ES-I3 (cell line): ENCODE measurements around the gene SMTNL2.
"Not testable (repeated sequence)": the region's sequence is repeated elsewhere in the genome, so short reads cannot be mapped to it uniquely, and the experiment has no call there.

ENCODE experiments used
- H3K36me3 ChIP-seq: 2 replicates; pipeline ENCODE4 v1.6.1; 2013; ENCODE audit warnings: mild to moderate bottlenecking, low read length, control low read depth, moderate library complexity; ENCODE audit not compliant: insufficient read depth
- H3K4me1 ChIP-seq: 2 replicates; pipeline ENCODE4 v1.6.1; 2013; ENCODE audit warnings: mild to moderate bottlenecking, control low read depth, low read length; ENCODE audit not compliant: insufficient read depth
- H3K9ac ChIP-seq: 2 replicates; pipeline ENCODE4 v1.6.1; 2013; ENCODE audit warnings: low read depth, mild to moderate bottlenecking, low read length, moderate library complexity
- H3K9me3 ChIP-seq: 2 replicates; pipeline ENCODE4 v1.6.1; 2013; ENCODE audit warnings: mild to moderate bottlenecking, low read length, moderate library complexity; ENCODE audit not compliant: control insufficient read depth, insufficient read depth

SMTNL2 gene

GRCh38 chr17:4624451-4624911 lies 40.2 kb downstream of the SMTNL2 start:
- H3K9me3 ChIP-seq, H3K36me3 ChIP-seq, H3K9ac ChIP-seq, H3K4me1 ChIP-seq: not testable (repeated sequence)

GRCh38 chr17:4625181-4625617 lies 40.9 kb downstream of the SMTNL2 start:
- Histone ChIP-seq H3K9me3 (no peaks in the 10 kb centered on the region), H3K36me3 (no peaks in the 10 kb centered on the region), H3K4me1 (no peaks in the 10 kb centered on the region), H3K9ac (no peak overlapping the region)

GRCh38 chr17:4626734-4627256 lies 42.5 kb downstream of the SMTNL2 start:
- Histone ChIP-seq H3K9me3 (no peaks in the 10 kb centered on the region), H3K4me1 (peaks cover 4% of the 10 kb centered on the region), H3K36me3 (no peaks in the 10 kb centered on the region), H3K9ac (no peak overlapping the region)

- Histone ChIP-seq H3K9ac (no peak overlapping the region), H3K4me1 (peaks cover 28% of the 10 kb centered on the region), H3K36me3 (no peaks in the 10 kb centered on the region), H3K9me3 (no peaks in the 10 kb centered on the region)
Observed at GRCh38 chr17:4631431-4631830, 47.1 kb downstream of the SMTNL2 start.

- Histone ChIP-seq H3K36me3 (no peaks in the 10 kb centered on the region), H3K9ac (no peak overlapping the region), H3K9me3 (no peaks in the 10 kb centered on the region), H3K4me1 (peaks cover 28% of the 10 kb centered on the region)
Observed at GRCh38 chr17:4631836-4632580, 47.7 kb downstream of the SMTNL2 start.

GRCh38 chr17:4632581-4632920 lies 48.2 kb downstream of the SMTNL2 start:
- Histone ChIP-seq H3K9ac (no peak overlapping the region), H3K4me1 (peaks cover 28% of the 10 kb centered on the region), H3K9me3 (no peaks in the 10 kb centered on the region), H3K36me3 (no peaks in the 10 kb centered on the region)

GRCh38 chr17:4633643-4634042 lies 49.3 kb downstream of the SMTNL2 start:
- H3K4me1 ChIP-seq = peaks cover 28% of the 10 kb centered on the region

GRCh38 chr17:4634976-4635375 lies 50.6 kb downstream of the SMTNL2 start:
- Histone ChIP-seq H3K9ac (no peak overlapping the region), H3K4me1 (peaks cover 28% of the 10 kb centered on the region), H3K9me3 (no peaks in the 10 kb centered on the region), H3K36me3 (no peaks in the 10 kb centered on the region)

More at GRCh38 chr17:4633643-4634042, 49.3 kb downstream of the SMTNL2 start:
- no peaks in the 10 kb centered on the region for H3K9me3 ChIP-seq
- no peaks in the 10 kb centered on the region for H3K36me3 ChIP-seq
- no peak overlapping the region for H3K9ac ChIP-seq

GRCh38 chr17:4635823-4636375 lies 51.6 kb downstream of the SMTNL2 start:
- Histone ChIP-seq H3K9me3 (no peaks in the 10 kb centered on the region), H3K4me1 (peaks cover 28% of the 10 kb centered on the region), H3K36me3 (no peaks in the 10 kb centered on the region), H3K9ac (peak overlapping the region; percentile 11; the same call in 1 of the 2 replicates)

GRCh38 chr17:4636474-4637100 lies 52.3 kb downstream of the SMTNL2 start:
- H3K9ac ChIP-seq = no peak overlapping the region
- no peaks in the 10 kb centered on the region for H3K36me3 ChIP-seq
- peaks cover 26% of the 10 kb centered on the region for H3K4me1 ChIP-seq
- no peaks in the 10 kb centered on the region for H3K9me3 ChIP-seq

GRCh38 chr17:4638766-4639165 lies 54.4 kb downstream of the SMTNL2 start:
- not testable (repeated sequence) for H3K36me3 ChIP-seq, H3K9me3 ChIP-seq
- Histone ChIP-seq H3K9ac (peak overlapping the region; percentile 4; the same call in 1 of the 2 replicates), H3K4me1 (peaks cover 14% of the 10 kb centered on the region)

- not testable (repeated sequence) for H3K9me3 ChIP-seq, H3K36me3 ChIP-seq
- Histone ChIP-seq H3K4me1 (peaks cover 14% of the 10 kb centered on the region), H3K9ac (peak overlapping the region; percentile 4; the same call in 1 of the 2 replicates)
Observed at GRCh38 chr17:4639301-4640059, 55.2 kb downstream of the SMTNL2 start.

- H3K4me1 ChIP-seq = peaks cover 10% of the 10 kb centered on the region
- not testable (repeated sequence) for H3K36me3 ChIP-seq, H3K9me3 ChIP-seq
- H3K9ac ChIP-seq = peak overlapping the region; percentile 39; the same call in 1 of the 2 replicates
Observed at GRCh38 chr17:4640569-4641188, 56.4 kb downstream of the SMTNL2 start.
